Erythroblast (primary cell): ENCODE data around the gene ITPK1.

ENCODE experiments used
- GATA1 ChIP-seq: IDR thresholded peaks from 2 replicates; pipeline ENCODE4 v1.6.1; 2011; ENCODE audit warnings: low read depth, mild to moderate bottlenecking, control low read depth, low read length, moderate library complexity
- POLR2A ChIP-seq: IDR thresholded peaks from 2 replicates; pipeline ENCODE4 v1.6.1; 2011; ENCODE audit warnings: mild to moderate bottlenecking, low read length

DNA sequence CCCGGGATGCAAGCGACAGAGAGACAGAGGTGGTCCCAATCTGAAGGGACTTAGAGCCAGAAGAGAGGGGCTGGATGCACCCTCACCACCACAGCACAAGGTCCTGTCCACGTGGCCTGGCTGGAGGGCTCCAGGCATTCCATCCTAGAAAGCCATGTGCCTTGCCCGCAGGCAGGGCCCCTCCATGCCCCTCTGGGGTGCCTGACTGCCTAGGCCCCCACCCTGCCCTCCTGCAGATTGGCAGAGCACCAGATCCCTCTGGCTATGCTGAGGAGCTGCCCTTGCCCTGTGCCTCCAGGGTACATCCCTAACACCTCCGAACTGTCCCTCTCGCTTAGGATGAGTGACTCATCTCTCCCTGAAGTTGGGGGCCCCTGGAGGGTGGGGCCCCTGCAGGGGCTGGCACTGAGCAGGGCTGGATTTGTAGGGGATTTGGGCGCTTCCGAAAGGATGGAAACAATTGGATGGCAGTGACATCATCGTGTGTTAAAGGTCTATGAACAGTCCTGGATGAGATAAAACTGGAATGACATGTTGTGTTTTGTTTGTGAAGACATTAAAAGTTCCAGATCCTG, 141.8 kb downstream of the ITPK1 start:
- no peak for TF ChIP-seq POLR2A
- TF ChIP-seq GATA1, result no peak
